Left lung (tissue), 14 donors: ENCODE data around the gene KATNAL2. TPM values are rescaled to one million over a fixed set of nuclear protein-coding genes. Genes with fewer than 3 reads are reported as not detected.
A peak's percentile ranks its signal among the peaks of the same experiment; 100 is the strongest.

Experiments
- ATAC-seq: fragments of 200-7000 bp; cut with Tn5 transposase; one replicate; pipeline ENCODE4 v1.9.1; 2020; ENCODE audit warnings: moderate library complexity
- DNase-seq, 4 donors: peaks; one replicate each; pipeline ENCODE4 v3.0.0-alpha.2; 2013 to 2020
- H3K27ac ChIP-seq, 2 donors: fragments of 200-600 bp; sonication (generic) in 1 of 2; one replicate each; pipeline versions ENCODE4 v1.5.0 to v1.8.0; 2020 to 2021
- H3K27me3 ChIP-seq, 2 donors: fragments of 200-600 bp; sonication (generic) in 1 of 2; one replicate each; pipeline versions ENCODE4 v1.5.0 to v1.8.0; 2020 to 2021
- H3K36me3 ChIP-seq, 2 donors: fragments of 200-600 bp; sonication (generic) in 1 of 2; one replicate each; pipeline versions ENCODE4 v1.5.0 to v1.8.0; 2020 to 2021
- H3K4me1 ChIP-seq, 2 donors: fragments of 200-600 bp; one replicate each; pipeline ENCODE4 v1.8.0; 2021
- H3K4me3 ChIP-seq, 2 donors: fragments of 200-600 bp; sonication (generic) in 1 of 2; one replicate each; pipeline versions ENCODE4 v1.5.0 to v1.8.0; 2020 to 2021; ENCODE audit warnings: mild to moderate bottlenecking in 1 of 2
- H3K9me3 ChIP-seq, 2 donors: fragments of 200-600 bp; sonication (generic) in 1 of 2; one replicate each; pipeline versions ENCODE4 v1.5.0 to v1.8.0; 2020 to 2021
- CTCF ChIP-seq, 2 donors: fragments of 200-600 bp; sonication (generic) in 1 of 2; IDR thresholded peaks; one replicate each; pipeline versions ENCODE4 v1.5.0 to v1.8.0; 2021; ENCODE audit warnings: antibody characterized with exemption in 2 of 2
- intact Hi-C, 2 donors: fragments of 100-400 bp; cut with DNase I; formaldehyde crosslinking; loops; one replicate each; pipeline versions ENCODE4 v1.11.2 to v1.14.2; 2022
- long read RNA-seq, 12 donors: library from polyadenylated mRNA in 2 of 12; unstranded in 2 of 12; transcript quantifications; one replicate each; pipeline ENCODE4 v2.0.0 and lab custom pipeline, GENCODE V29; 2019 to 2026
- polyA plus RNA-seq, 6 donors: library from polyadenylated mRNA; unstranded; fragments of 120-200 nt; gene quantifications; one replicate each; pipeline ENCODE4 v1.2.1, GENCODE V29; 2013; ENCODE audit not compliant: insufficient read length in 6 of 6
- total RNA-seq, 2 donors: library from RNA; stranded (reverse); fragmentation: NEBNext Ultra II Directional; extraction: Animal tissue kit (Norgen Biotek cat#: 25700); gene quantifications; one replicate each; pipeline ENCODE4 v1.2.1, GENCODE V29; 2021
- donor health status: DM: no; HTN: yes; CAD: no.
- donor health status: DM: no; HTN: no; CAD: no.

The KATNAL2 gene, protein sequence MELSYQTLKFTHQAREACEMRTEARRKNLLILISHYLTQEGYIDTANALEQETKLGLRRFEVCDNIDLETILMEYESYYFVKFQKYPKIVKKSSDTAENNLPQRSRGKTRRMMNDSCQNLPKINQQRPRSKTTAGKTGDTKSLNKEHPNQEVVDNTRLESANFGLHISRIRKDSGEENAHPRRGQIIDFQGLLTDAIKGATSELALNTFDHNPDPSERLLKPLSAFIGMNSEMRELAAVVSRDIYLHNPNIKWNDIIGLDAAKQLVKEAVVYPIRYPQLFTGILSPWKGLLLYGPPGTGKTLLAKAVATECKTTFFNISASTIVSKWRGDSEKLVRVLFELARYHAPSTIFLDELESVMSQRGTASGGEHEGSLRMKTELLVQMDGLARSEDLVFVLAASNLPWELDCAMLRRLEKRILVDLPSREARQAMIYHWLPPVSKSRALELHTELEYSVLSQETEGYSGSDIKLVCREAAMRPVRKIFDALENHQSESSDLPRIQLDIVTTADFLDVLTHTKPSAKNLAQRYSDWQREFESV
- 1 to 10 TPM; 2.4 to 4.2 TPM for total RNA-seq
- polyA plus RNA-seq: 1 to 10 TPM; 6.3 to 8.8 (median 8.0) TPM
- long read RNA-seq, donor 1: 0 reads
- long read RNA-seq, donor 2: 0 reads
- long read RNA-seq, donor 3: 0 reads
- long read RNA-seq, donor 4, partial matches to known transcripts: 0 of 1 reads
- long read RNA-seq, donor 4, other reads (novel, unspliced or antisense): 1 of 1 reads
- long read RNA-seq, donor 5: 0 reads
- long read RNA-seq, donor 6, partial matches to known transcripts: 12 of 18 reads
- long read RNA-seq, donor 6, other reads (novel, unspliced or antisense): 6 of 18 reads
- long read RNA-seq, donor 7, partial matches to known transcripts: 0 of 1 reads
- long read RNA-seq, donor 7, other reads (novel, unspliced or antisense): 0 of 1 reads
- long read RNA-seq, donor 8: 0 reads
- long read RNA-seq, donor 9: 0 reads
- long read RNA-seq, donor 10, partial matches to known transcripts: 0 of 1 reads
- long read RNA-seq, donor 10, other reads (novel, unspliced or antisense): 1 of 1 reads
- long read RNA-seq, donor 11: 0 reads
- long read RNA-seq, donor 12, partial matches to known transcripts: 11 of 23 reads
- long read RNA-seq, donor 12, other reads (novel, unspliced or antisense): 12 of 23 reads

GRCh38 chr18:46917108-46917802 lies at the start of gene KATNAL2, which contains the start of gene PIAS2:
KATNAL2 (plus strand) TSS chr18:46917602; CDS start chr18:46946873, 29,271 bp downstream.
PIAS2 (minus strand) TSS chr18:46917507; CDS start chr18:46917345, 162 bp downstream.
- TF ChIP-seq CTCF (IDR thresholded peaks at IDR 0.05): no peak
- Histone ChIP-seq H3K36me3 (no peaks in the 10 kb centered on the region), H3K27me3 (no peaks in the 10 kb centered on the region), H3K4me3 (peak within 1 kb of the TSS; percentile 61 to 64), H3K9me3 (no peaks in the 10 kb centered on the region), H3K27ac (peak within 1 kb of the TSS; percentile 78 to 80), H3K4me1 (peaks cover 13 to 22% of the 10 kb centered on the region in 2 donors)
- intact Hi-C loops: no loop called here
- ATAC-seq (peak; percentile 96), DNase-seq (peak; percentile 79 to 93 (median 86))

DNA sequence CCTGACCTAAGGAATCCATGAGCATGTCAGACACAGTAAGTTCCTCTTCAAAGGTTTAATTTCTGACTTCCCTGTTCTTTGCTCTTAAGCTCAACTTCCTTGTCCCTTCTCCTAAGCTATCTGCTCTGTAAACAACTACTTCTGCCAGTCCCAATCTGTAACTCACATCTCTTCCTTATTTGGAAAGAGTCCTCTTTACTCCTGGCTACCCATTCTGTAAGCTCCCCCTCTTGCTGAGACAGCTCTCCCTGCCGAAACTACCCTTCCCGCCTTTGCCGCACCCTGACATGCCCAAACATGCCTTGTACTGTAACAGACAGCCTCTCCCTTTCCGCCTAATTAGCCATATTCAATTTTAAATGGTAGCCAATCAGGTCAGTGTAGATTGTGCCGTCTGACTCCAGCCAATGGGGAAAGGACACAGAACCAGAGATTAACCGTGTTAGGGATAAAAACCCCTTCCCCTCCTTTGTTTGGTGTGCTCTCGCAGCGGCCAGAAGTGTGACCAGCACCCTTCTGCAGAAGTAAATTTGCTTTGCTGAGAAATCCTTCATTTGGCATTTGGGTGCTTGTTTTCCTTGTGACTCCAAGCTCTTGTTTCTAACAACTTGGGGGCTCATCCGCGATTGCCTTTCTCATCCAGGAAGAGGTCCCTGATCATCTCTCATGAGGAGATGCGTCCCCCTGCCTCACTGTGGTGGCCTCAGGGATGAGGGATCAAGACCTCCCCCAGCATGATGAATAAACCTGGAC lies 49.1 kb upstream of the KATNAL2 start:
- Histone ChIP-seq H3K27me3 (no peaks in the 10 kb centered on the region), H3K27ac (no peak overlapping the region), H3K4me1 (no peaks in the 10 kb centered on the region), H3K36me3 (peaks cover 0 to 18% of the 10 kb centered on the region in 2 donors), H3K9me3 (peaks cover 0 to 24% of the 10 kb centered on the region in 2 donors), H3K4me3 (no peak overlapping the region)
- ATAC-seq: no peak
- intact Hi-C loops: no loop called here
- DNase-seq: no peak
- TF ChIP-seq CTCF (IDR thresholded peaks at IDR 0.05): no peak

GRCh38 chr18:46877329-46877987 lies 39.9 kb upstream of the KATNAL2 start:
- H3K9me3 ChIP-seq: peaks cover 0 to 37% of the 10 kb centered on the region in 2 donors
- H3K36me3 ChIP-seq: peaks cover 0 to 8% of the 10 kb centered on the region in 2 donors
- no peak overlapping the region for H3K27ac ChIP-seq
- no peak overlapping the region for H3K4me3 ChIP-seq
- no peak for ATAC-seq
- no peak for TF ChIP-seq CTCF (IDR thresholded peaks at IDR 0.05)
- DNase-seq: no peak
- H3K27me3 ChIP-seq: no peaks in the 10 kb centered on the region
- intact Hi-C loops: no loop called here
- H3K4me1 ChIP-seq: peaks cover 0 to 2% of the 10 kb centered on the region in 2 donors

GRCh38 chr18:46883180-46883579 lies 34.2 kb upstream of the KATNAL2 start:
- DNase-seq: no peak
- no peak for ATAC-seq
- H3K4me1 ChIP-seq: no peaks in the 10 kb centered on the region

More at GRCh38 chr18:46883180-46883579, 34.2 kb upstream of the KATNAL2 start:
- peaks cover 0 to 4% of the 10 kb centered on the region in 2 donors for H3K36me3 ChIP-seq
- H3K27me3 ChIP-seq: no peaks in the 10 kb centered on the region
- peaks cover 0 to 16% of the 10 kb centered on the region in 2 donors for H3K9me3 ChIP-seq
- H3K4me3 ChIP-seq: no peak overlapping the region
- no peak for TF ChIP-seq CTCF (IDR thresholded peaks at IDR 0.05)
- H3K27ac ChIP-seq: no peak overlapping the region
- intact Hi-C loops: no loop called here
